Measurements from ENCODE around the gene ZNF609.

ZNF609 gene

DNA sequence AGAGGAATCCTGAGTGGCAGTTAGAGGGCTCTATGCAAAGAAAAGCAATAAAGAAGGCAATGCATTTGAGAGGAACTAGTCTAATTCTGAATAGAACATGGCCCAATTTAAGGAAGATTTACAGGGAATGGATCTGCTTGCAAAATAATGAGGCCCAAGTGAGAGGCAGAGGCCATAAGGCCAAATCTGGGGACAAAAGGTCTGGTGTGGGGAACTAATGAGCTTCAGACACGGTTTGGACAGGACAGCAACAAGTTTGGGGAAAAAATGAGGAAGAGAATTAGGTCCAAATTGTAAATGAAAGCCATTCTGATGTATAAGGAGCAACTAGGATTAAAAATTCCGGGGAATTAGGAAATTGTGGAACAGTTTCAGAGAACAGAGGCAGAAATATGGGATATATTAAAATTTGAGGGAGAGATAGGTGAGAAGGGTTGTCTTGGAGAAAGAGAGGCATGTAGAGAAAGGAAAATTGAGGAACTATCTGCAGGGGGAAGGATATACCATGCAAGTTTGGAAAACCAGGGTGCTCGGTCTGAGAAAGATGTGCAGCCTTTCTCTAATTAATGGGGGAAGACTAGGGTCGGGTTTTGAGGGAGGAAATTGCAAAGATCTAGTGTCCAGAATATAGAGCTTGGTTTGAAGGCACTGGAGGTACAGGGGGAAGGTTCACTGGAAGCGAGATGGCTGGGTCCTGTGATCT, 241.3 kb downstream of the ZNF609 start:
- DNase-seq, result no peak

DNA sequence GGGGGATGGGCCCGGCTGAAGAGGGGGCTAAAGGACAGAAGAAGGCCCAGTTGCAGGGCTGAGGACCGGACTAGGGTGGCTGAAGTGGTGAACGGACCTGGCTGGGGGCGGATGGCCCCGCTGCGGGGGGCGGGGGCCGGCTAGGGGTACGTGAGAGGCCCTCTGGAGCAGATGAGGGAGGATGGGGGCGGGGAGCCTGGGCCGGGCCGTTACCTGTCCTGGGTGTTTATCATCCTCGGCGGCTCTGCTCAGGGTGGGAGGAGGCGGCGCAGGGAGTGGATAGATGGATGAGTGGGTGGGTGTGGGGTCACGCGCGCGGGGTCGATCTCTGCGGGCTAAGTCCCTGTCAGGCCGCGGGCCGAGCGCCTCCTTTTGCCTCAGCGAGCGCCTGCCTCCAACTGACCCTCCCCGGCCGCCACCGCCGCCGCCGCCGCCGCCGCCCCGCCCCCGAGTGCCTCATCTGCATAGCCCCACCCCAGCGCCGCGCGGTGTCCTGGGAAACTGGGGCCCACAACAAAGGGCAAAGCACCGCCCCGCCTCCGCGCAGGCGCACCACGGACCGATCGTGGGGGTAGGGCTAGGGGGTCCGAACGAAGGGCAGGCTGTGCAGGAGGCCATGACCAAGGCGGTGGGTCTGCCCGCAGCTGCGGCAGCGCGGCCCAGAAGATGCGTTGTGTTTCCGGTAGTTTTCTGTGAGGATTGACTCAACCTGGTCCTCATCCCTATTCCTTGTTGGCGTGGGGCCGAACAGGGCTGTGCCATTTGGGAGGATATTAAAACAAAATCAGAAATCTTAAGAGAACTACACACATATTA, 242.6 kb downstream of the ZNF609 start:
- DNase-seq, result peak; percentile 95

DNA sequence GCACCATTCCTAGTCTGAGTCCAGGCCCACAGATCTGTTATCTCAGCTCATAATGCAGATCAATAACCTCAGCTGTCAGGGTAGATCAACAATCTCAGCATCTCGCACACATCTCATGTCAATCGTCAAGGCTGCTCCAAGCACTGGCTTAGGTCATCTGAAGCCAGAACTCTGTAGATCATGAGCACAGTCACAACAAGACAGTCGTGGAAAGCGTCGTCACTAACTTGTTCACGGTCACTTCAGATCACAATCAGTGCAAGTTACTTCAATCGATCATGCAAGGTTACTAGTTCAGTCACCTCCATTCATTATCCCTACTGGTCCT, 243.2 kb downstream of the ZNF609 start:
- no peak for DNase-seq

DNA sequence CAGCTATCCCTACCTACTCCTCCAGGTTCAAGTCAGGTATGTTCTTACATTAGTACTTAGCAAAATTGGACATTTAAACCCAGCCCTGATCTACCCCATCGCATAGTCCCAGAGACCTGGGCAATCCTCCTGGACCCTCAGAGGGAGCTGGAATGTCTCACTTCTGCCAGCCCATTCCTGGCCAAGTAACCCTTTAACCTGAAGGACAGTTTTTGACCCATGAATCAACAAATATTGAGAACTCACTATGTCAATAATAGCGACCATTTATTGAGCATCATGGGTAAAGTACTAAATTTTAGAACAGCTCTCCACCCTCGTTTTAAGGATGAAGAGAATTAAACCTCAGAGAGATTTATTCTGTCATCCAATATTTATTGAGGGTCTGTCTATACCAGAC, 244.6 kb downstream of the ZNF609 start:
- DNase-seq, result no peak

DNA sequence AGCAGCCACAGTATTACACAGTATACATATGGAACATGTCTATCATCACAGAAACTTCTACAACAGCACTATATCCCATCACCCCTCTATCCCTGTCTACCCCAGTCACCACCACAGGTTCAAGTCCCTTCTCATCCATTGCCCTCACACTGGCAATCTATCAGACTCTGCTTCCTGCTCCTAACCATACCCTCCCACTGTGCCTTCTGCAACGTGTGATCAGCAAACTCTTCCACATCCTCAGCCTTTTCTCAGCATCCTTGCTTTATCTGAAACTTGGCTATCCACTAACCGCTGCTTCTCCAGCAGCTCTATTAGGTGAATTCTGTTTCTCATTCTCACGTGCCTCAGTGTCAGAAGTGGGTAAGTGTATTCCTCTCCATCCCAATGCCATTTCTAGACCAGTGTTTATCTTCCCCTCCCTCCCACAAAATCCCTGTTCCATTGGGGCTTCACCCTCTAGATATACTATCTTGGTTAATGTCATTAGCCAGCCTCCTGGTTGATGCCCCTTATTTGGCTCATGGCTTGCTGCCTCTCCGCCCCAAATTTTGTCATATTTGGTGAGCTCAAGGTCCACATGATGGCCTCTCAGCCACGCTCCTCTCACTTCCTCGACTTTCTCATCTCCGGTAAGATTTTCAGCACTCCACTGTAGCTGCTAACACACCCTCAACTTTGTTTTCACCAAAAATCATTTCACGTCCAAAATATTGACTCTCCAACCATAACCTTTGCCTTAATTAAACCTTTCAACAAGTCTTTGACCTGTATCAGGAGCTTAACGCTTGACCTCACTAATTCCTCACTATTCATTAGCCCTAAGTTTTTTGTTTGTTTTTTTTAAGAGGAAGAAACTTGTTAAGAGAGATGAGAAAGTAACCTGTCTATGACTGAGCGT, 245.9 kb downstream of the ZNF609 start:
- DNase-seq, result no peak

DNA sequence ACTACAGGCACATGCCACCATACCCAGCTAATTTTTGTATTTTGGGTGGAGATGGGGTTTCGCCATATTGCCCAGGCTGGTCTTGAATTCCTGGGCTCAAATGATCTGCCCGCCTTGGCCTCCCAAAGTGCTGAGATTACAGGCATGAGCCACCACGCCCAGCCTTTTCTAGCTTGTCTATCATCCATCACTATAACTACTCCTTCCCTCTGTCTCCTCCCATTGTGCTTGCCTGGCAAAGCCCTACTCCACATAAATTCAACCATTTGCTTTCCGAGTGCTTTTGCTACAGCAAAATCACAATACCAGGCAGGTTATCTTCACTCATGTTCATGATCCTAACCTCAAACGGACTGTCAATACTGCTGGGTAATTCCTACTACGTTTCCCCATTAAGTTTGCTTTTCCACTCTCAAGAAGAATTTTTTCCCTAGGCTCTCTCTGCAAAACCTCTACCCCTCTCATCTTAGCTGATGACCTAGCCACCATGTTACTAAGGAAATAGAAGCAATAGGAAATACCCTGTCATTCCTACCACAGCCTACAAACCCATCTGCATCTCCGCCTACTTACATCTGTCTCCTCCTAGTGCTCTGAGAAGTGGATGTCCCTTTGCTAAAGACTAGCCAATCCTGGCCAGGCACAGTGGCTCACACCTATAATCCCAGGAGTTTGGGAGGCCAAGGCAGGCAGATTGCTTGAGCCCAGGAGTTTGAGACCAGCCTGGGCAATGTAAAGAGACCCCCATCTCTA, 250.5 kb downstream of the ZNF609 start:
- no peak for DNase-seq

DNA sequence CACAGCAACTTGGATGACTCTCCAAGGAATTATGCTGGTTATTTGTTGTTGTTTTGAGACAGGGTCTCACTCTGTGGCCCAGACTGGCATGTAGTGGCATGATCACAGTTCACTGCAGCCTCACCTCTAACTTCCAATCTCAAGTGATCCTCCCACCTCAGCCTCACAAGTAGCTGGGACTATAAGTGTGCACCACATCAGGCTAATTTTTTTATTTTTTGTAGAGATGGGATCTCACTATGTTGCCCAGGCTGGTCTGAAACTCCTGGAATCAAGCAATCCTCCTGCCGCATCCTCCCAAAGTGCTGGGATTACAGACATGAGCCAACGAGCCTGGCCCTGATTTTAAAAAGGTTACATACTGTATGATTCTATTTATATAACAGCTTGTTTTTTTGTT, 252.0 kb downstream of the ZNF609 start:
- no peak for DNase-seq

DNA sequence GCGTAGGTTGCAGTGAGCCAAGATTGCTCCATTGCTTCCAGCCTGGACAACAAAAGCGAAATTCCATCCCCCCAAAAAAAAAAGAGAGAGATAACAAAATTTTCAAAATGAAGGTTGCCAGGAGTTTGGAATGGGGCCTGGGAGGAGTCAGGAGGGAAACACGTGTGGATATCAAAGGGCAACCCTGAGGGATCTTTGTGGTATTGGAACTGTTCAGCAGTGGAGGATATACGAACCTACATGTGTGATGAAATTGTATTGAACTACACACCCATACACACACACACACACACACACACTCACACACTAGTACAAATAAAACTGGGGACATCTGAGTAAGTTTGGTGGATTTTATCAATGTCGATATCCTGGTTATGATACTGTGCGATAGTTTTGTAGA, 253.2 kb downstream of the ZNF609 start:
- DNase-seq, result no peak

DNA sequence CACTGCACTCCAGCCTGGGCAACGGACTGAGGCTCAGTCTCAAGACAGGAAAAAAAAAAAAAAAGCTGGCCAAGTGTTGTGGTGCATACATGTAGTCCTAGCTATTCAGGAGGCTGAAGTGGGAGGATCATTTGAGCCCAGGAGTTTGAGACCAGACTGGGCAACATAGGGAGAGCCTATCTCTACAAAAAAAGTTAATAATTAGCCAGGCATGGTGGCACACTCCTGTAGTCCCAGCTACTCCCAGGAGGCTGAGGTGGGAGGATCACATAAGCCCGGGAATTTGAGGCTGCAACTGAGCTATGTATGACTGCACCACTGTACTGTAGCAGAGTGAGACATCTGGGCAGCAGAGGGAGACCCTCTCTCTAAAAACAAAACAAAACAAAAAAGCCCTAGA, 256.1 kb downstream of the ZNF609 start:
- no peak for DNase-seq

DNA sequence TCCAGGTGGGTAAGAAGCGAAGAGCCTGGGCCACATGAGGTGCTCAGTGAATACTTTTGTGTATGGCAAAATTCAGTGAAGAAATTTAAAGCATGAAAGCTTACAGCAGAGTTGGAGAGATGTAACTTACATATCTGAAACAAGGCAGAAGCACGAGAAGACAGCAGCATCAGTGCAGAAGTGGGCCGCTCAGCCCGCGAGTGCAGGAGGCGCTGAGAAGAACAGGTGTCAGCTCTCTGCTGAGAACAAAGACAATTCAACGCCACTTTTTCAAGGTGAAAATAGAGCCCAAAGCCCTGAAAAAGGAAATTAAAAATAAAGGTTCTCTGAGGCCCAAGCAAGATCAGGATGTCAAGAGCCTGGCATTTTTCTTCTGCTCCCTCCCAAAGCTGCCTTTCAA, 256.8 kb downstream of the ZNF609 start:
- DNase-seq, result no peak

DNA sequence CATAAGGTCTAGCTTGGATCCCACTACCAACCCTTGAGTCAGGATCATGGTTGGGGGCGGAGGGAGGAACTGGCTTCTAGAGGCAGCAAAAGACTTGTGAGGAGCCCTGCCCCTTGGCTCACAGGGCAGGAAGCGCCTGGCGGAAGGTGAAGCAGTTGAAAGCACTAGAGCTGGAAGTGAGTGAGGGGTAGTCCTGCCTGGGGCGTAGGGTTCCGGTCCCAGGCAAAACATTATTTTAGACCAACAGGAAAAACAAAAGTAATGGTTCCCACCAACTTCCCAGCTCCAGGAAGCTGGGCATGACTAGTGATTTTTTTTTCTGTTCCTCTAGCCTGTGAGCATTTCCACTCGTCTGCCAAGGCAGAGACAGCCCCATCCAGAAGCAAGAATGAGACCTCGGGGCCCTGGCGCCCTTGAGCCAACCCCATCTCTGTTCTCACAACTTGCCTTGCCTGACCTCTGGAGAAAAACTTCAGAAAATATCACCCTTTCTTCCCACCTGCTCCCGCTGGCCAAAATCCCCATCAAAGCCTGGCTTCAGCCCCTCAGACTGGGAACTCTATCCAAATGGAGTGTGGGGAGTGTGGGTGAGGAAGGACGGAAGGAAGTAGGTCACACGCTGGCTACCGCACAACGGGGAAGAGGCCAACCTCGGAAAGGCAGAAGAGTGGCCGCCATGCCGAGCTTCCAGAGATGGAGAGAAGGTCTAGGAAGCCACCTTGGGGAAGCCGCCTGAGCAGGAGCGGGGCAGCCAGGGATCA, 257.5 kb downstream of the ZNF609 start:
- no peak for DNase-seq

DNA sequence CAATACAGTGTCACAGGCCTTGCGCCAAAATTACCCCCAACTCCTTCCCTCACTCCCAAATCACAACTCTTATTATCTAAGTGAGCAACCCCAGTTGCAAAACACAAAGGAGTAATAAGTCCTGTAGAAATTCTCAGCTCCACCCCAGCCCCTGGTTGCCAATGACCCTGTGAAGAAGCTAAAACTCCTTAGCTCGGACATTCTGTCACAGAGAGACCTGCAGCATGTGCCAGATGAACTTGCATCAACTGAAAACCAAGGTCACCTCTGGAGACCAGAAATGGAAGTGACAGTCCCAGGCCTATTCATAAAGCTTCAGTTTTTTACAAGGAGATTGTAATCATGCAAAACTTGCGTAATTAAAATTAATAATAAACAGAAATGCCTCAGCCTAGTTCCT, 259.8 kb downstream of the ZNF609 start:
- DNase-seq, result no peak

DNA sequence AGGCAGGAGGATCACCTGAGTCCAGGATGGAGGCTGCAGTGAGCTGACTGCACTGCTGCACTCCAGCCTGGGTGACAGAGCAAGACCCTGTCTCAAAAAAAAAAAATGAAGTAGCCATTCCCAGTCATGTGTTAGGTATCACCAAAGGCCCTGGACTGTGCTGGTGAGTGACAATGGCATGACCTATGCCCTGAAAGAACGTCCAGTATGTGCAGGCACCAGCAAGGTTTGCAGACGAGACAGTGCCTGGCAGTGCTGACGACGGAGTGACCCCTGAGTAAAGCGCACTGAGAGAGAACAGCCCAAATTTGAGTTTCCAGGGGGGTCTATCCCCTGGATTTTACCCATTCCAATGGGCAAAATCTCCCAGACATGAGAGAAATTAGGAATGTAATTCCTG, 269.8 kb downstream of the ZNF609 start:
- no peak for DNase-seq

DNA sequence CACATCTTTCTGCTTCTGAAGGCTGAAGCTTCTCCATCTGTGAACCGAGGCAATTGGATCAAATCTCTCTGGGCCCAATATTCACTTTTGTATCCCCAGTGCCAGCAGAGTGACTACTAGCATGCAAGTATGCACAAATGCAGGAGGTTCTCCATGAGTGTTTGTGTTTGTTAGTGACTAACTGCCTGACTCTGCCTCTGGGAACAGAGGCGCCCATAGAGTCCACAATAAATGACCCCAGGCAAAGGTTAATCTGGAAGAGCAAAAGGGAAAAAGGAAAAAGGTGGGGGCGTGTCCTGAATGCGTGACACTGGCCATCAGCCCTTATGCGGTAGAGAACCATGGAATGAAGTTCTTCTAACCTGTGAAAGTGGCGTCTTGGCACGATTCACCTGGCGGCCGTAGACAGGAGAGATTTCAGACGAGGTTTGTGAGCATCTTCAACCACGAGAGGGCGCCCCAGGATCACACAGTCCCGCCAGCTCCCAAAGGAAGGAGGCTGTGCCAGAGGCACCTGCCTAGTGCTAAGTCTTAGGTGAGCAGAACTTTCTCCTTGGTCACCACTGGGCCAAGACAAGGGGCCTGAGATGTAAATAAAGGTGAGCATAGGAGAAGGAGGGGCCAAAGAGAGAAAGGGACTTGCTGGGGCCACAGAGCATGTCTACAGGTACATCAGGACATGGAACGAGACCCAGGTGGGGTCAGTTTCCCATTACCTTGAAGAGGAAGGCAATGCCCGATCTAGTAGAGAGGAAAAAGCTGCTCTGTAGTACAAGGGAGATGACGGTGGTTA, 270.8 kb downstream of the ZNF609 start:
- DNase-seq, result peak; percentile 91

DNA sequence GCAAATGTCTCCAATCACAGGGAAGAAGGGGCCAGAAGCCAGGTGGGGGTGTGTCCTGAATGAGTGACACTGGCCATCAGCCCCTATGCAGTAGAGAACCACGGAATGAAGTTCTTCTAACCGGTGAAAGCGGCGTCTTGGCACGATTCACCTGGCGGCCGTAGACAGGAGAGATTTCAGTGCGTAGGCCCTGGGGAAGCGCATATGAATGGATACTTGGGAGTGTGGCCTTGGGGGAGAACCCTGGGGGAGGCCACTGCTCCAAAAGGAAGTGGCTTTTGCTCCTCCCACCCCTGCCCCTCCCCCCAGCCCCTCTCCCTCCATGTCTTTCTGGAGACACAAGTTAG, 271.4 kb downstream of the ZNF609 start:
- DNase-seq, result no peak

DNA sequence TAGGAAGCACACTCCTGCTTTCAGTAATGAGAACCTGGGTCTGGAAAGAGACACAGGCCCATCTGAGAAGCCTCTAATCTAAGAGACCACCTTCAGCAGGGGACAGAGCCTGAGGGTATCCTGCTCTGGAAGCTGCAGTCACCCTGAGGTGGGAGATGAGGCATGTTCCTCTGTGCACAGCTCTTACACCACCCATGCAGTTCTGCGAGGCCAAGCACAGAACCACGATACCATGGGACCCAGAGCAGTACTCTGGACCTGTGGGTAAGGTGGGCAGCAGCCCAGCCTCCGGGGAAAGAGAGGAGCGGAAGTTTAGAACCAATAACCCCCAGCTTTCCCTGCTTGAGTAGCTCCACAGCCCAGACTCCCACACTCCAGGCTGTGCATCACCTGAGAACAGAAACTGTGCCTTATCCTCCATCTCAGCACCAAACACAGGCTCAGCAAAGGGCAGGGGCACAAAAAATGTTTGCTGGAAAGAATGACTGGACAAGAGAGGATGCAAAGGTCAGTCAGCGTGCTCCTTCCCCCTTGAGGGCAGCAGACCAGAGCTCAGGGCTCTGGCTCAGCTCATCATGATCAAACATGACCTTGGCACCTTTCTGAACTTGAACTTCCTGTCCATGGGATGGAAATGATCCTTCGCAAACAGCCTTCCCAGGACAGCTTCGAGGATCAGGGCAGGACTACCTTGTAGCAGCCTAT, 271.9 kb downstream of the ZNF609 start:
- no peak for DNase-seq

All from T-helper 9 cell (primary cell).